MG63 (cell line): Measurements from ENCODE around the gene GORAB. TPM values are rescaled to one million over a fixed set of nuclear protein-coding genes. Genes with fewer than 3 reads are reported as not detected.
A peak's percentile ranks its signal among the peaks of the same experiment; 100 is the strongest.

Source experiments
- DNase-seq: peaks from one replicate; pipeline ENCODE4 v3.0.0-alpha.2; 2020
- H3K27me3 ChIP-seq: fragments of 250-450 bp; sonication (Bioruptor Pico); 2 replicates; pipeline ENCODE4 v1.5.1; 2020; ENCODE audit warnings: mild to moderate bottlenecking, moderate library complexity
- H3K36me3 ChIP-seq: fragments of 250-450 bp; sonication (Bioruptor Pico); 2 replicates; pipeline ENCODE4 v1.5.1; 2020; ENCODE audit warnings: mild to moderate bottlenecking, moderate library complexity
- H3K4me3 ChIP-seq: fragments of 250-450 bp; sonication (Bioruptor Pico); 2 replicates; pipeline ENCODE4 v1.5.1; 2020; ENCODE audit warnings: mild to moderate bottlenecking, moderate library complexity
- H3K9me3 ChIP-seq: fragments of 250-450 bp; sonication (Bioruptor Pico); 2 replicates; pipeline ENCODE4 v1.5.1; 2020; ENCODE audit warnings: mild to moderate bottlenecking, moderate library complexity
- total RNA-seq: library from RNA; depleted of rRNA; stranded (reverse); fragments of >200 nt; shearing (Covaris generic); gene quantifications from 2 replicates; pipeline ENCODE4 v1.2.3, GENCODE V29; 2014; ENCODE audit warnings: low replicate concordance

Gene GORAB
- total RNA-seq, 1 experiment from 2014 or later = 5.0 TPM

DNA sequence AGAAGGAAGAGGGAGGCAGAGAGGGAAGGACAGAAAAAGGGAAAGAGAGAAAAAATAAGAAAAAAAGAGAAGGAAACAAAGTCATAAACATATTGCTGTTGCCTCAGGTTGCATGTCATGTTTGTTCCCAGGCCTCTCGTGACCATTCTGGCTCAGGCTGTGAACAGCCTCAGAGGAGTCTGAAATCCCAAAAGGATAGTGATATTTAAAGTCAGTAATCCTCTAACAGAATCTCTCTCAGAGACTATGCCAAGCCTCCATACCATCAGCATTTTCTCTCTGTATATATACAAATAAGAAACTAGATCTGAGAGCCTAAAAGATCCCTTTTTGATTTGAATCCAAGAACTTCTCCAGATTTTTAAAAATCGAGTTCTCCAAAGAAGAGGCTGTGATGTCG is 35.2 kb downstream of the GORAB start:
- H3K4me3 ChIP-seq = no peak overlapping the region
- peaks cover 3% of the 10 kb centered on the region for H3K9me3 ChIP-seq
- H3K36me3 ChIP-seq = no peaks in the 10 kb centered on the region
- no peaks in the 10 kb centered on the region for H3K27me3 ChIP-seq
- no peak for DNase-seq

DNA sequence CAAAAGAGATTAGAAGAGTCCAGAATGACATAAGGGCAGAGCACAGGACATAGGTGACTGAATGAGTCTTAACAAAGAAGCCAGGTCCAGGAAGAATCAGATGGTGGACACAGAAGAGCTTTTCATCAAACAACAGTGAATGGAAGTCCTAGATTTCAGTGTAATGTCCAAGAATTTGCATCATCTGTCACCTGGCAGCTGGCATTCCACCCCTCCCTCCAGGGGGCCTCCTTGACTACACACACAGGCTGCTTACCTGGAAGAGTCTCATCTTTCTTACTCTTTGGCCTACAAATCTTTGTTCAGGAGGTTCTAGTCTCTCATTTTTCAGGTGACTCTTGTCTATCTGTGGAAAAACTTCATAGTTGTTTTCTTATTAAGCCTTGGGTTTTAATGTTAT is 36.2 kb downstream of the GORAB start:
- Histone ChIP-seq H3K36me3 (no peaks in the 10 kb centered on the region), H3K27me3 (no peaks in the 10 kb centered on the region), H3K9me3 (peaks cover 3% of the 10 kb centered on the region), H3K4me3 (no peak overlapping the region)
- DNase-seq = no peak

DNA sequence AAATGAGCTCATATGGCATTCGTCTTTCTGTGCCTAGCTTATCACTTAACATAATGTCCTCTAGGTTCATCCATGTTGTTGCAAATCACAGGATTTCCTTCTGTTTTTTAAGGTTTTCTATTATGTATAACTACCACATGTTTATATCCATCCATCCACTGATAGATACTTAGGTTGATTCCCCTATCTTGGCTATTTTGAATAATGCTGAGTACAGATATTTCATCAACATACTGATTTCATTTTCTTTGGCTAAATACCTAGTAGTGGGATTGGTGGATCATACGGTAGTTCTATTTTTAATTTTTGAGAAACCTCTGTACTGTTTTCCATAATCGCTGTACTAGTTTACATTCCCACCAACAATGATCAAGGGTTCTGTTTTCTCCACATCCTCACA is 45.0 kb downstream of the GORAB start:
- Histone ChIP-seq H3K27me3 (no peaks in the 10 kb centered on the region), H3K36me3 (no peaks in the 10 kb centered on the region), H3K4me3 (no peak overlapping the region), H3K9me3 (no peaks in the 10 kb centered on the region; the same call in 1 of the 2 replicates)
- no peak for DNase-seq

DNA sequence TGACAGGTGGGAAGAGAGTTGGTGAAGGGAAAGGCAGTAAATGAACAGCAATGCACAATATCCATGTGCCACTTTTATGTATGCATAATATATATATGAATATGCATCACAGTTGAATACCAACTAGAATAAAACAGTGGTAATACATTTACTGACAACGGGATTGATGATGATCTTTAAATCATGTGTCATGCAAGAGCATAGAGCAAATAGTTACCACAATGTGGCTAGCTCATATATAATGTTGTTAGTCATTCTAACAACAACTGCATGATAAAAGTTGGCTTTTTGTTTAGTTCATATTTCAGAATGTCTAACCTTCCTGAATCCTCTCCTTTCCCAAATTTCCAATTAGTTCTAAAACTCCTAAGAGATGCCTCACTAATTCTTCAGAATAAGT is 46.4 kb downstream of the GORAB start:
- no peaks in the 10 kb centered on the region for H3K9me3 ChIP-seq
- no peaks in the 10 kb centered on the region for H3K36me3 ChIP-seq
- H3K27me3 ChIP-seq = no peaks in the 10 kb centered on the region
- no peak for DNase-seq
- no peak overlapping the region for H3K4me3 ChIP-seq

DNA sequence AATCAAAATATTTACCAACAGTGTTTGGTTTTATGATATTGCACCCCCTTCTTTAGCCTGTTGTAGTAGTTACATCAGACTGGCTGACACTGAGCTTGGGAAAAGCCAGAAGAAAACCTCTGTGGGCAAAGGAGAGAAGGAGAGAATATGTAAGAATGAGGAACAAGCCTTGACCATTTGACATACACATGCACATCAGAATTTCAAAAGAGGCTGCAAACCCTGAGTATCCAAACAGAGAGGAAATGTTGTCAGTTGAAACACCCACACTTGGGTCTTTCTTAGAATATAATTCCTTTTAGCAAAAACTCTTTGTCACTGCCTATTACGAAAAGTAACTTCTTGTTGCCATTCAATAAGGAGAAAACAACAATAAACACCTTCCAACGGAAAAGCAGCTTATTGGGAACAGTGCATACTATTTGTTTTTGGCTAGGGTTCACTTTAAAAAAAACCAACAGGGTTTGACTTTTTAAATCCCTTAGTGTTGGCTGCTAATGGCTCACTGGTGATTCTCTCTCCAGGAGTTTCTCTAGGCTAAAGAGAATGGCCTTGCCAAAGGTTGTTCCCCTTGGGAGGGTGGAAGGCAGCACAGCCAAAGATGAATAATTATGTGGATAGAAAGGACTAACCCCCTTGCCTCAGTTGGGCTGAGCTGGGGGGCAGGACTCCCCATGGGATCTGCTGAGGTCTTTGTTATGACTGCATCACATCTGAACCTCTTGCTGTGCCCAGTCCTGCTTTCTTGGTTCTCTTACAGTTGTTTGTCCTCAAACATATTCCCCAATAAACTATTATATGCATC is 48.9 kb downstream of the GORAB start:
- no peak for DNase-seq
- Histone ChIP-seq H3K9me3 (no peaks in the 10 kb centered on the region), H3K36me3 (no peaks in the 10 kb centered on the region), H3K4me3 (no peak overlapping the region), H3K27me3 (0 out of 2 replicates have a peak, but pooled peaks cover 2% of the 10 kb centered on the region)

DNA sequence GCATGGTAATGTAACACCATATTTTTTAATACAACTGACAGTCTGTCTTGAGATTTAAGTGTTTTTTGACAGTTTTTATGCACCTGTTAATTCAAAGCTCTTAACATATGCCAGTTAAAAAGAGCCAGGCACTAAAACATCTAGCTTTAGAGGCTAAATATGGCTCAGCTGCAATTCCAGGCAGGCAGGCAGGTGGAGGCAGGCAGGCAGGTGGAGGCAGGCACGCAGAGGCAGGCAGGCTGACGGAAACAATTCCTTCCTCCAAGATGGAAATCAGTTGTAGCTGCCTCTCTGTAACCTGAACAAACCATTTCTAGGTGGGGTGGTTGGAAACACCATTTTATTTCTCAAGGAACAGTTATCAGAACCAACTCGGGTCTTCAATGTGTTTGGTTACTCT is 51.2 kb downstream of the GORAB start:
- Histone ChIP-seq H3K4me3 (no peak overlapping the region), H3K36me3 (no peaks in the 10 kb centered on the region), H3K9me3 (no peaks in the 10 kb centered on the region), H3K27me3 (0 out of 2 replicates have a peak, but pooled peaks cover 2% of the 10 kb centered on the region)
- DNase-seq = no peak

DNA sequence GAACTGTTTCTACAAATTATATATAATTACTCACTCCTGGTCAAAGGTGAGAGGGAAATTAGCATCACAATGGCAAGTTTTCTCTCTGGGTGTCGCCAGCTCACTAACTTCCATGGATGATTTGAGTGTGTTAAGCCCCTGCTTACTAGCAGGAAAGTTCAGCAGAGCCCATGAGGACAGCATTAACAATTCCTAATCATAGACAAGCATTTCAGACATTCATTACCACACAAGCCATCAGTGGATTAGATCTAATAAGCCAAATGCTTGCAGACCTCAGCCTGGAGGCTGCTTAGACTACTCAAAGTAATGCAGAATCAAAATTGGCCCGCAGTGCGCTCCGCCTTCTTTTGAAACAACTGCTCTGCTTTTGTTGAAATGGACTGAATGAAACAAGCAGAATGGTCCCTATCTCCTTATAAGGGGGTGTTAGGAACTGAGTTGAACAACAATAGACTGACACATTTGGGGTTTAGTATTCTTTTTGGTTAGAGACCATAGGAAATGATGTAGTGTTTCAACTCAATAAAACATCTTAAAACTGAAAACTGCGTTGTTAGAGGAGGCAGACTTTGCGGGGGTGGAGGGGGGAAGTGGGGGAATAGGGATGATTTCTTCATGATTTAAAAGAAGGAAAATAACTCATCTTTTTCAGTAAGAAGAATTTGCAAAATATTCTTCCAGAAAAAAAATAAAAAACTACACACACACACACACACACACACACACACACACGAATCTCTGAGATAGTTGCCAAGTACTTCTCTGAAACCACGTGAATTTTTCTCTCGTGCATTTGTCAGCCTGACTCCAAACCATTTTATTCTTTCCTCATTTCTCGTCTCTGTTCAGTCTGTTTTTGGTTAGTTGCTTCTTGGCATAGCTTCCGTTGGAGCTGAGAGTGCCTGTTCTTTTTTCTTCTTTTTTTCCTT is 54.6 kb downstream of the GORAB start:
- DNase-seq = no peak
- H3K4me3 ChIP-seq = peak overlapping the region; percentile 8; the same call in 1 of the 2 replicates

DNA sequence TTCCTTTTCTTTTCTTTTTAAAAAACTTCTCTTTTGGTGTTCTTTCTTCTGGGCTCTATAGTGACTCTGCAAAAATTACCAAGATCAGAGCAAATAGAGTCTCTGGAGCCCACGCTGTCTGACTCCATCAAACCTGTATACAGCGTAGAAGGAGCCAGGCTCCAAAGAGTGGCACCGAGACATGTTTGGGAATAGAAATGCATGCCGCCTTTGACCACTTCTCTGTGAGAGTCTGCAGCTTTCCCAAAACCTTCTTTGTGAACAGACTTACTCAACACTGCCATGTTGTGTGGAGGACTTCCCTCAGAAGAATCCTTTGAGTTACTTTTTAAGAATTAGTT is 55.3 kb downstream of the GORAB start:
- Histone ChIP-seq H3K9me3 (no peaks in the 10 kb centered on the region), H3K4me3 (peak overlapping the region; percentile 8; the same call in 1 of the 2 replicates), H3K27me3 (0 out of 2 replicates have a peak, but pooled peaks cover 2% of the 10 kb centered on the region), H3K36me3 (no peaks in the 10 kb centered on the region)
- DNase-seq = no peak

More for the DNA sequence above, 54.6 kb downstream of the GORAB start:
- 0 out of 2 replicates have a peak, but pooled peaks cover 2% of the 10 kb centered on the region for H3K27me3 ChIP-seq
- no peaks in the 10 kb centered on the region for H3K9me3 ChIP-seq
- H3K36me3 ChIP-seq = no peaks in the 10 kb centered on the region

DNA sequence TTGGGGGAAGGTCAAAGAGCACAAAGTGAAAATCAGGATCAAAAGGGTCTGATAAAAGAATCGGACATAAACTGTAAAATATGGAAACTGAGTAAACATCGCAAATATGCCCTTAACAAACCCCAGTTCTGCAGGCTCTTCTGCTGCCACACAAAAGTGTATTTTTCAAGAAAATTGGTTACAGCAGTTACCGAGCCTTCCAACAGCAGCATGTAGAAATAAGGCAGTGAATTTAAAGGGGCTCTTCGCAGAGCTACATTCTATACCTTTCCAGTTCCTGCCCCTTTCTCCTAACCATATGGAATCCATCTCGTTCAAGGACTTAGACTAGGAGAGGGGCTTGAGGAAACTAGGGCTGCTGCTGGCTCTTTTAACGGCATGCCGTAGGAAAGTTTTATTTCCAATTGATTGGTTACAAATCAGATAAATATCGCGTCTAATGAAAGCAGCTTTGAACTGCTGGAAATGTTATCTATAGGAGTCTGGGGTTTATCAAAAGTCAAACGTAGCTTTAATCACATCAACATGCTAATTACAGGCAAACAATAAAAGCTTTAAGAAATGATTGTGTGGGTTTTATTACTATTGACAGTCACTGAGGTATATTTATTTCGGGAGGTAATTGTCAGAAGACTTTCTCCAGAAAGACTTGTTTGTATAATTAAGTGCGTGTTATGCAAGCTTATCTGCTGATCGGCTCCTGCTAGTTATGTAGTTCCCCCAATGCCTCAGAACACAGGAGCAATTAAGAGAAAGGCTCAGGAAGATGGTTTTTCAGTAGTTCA is 59.1 kb downstream of the GORAB start:
- no peaks in the 10 kb centered on the region for H3K36me3 ChIP-seq
- H3K9me3 ChIP-seq = peaks cover 3% of the 10 kb centered on the region; the same call in 1 of the 2 replicates
- no peak for DNase-seq
- peak overlapping the region; percentile 11 for H3K4me3 ChIP-seq
- H3K27me3 ChIP-seq = no peaks in the 10 kb centered on the region

DNA sequence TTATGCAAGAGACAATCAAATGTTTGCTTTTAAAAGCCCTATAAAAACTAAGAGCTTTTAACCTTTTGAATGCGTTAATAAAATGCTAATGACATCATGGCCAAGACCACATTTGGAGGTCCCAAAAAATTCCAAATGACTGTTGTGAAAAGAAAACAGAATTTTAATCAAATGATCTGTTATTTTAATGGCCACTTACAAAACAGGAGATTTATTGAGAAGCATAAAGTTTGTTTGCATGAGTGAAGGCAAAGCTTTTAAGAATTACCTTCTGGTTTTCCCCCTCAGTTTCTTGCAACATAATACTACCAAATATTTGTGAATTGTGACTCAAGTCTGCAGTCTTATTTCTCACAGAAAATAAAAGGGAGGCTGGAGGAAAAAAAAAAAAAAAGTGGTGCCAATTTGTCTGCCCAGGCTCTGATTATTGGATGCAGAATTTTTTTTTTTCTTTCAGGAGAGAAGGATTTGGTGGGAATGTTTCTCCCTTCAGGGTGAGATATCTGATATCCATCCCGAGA is 60.7 kb downstream of the GORAB start:
- Histone ChIP-seq H3K27me3 (no peaks in the 10 kb centered on the region), H3K9me3 (peaks cover 7% of the 10 kb centered on the region), H3K36me3 (no peaks in the 10 kb centered on the region), H3K4me3 (no peak overlapping the region)
- no peak for DNase-seq

DNA sequence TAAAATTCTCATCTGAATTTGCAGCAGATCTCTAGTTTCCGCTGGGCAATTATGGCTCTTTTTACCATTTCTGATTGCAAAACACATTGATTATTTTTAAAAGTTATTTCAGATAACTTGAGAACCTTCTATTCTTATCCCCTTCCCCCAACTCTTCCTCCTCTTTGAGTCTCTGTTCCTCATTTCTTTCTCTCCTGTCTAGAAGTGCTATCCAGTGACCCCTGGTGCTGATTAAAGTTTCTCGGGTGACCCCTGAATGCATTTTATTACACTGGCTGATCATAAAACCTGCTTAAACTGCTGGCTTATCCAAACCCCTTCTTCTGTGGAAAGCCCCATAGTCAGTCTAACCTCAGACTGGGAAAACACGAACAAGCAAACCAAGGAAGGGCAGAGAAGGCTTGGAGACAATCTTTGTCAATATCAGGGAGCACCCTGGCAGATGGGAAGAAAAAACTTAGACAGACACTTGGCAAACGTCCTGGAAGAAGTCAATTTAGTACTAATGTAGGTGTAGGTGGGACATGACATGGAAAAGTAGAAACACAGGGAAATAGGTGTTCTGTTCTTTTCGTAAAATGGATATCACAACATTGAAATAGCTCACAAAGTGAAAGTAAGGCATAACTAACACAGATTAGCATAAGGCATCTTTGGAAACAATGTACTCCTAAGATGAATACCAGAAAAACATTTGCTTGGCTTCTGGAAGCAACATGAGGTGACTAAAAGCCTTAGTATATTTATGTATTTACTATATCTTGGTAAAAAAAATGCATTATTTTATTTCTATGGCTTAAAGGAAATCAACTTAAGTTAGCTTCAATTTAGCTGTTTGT is 61.4 kb downstream of the GORAB start:
- Histone ChIP-seq H3K9me3 (peaks cover 7% of the 10 kb centered on the region), H3K27me3 (no peaks in the 10 kb centered on the region), H3K4me3 (peak overlapping the region; percentile 39), H3K36me3 (no peaks in the 10 kb centered on the region)
- DNase-seq = no peak

DNA sequence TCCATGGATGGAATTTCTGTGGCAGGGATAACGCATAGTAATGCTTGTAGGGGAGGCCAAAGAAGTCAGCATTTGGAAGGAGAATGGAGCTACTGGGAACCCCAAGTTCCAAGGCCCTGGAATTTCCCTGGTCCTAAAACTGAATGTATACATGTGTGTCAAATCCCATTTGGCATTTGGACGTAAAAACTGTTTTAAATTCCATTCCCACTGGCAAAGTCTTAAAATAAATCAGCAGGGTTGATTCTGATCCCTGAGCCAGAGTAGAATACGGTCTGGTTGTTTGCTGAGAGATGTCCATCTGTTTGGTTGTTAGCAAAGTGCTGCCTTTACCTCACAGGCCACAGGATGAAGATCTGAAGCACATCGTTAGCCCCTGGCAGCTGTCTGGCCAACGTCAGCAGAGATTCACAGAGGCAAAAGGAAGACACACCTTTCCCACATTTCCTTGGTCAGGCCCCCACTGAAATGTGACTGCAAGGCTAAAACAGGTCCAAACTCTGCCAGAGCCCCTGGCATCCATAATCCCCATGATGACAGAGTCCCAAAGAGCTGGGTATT is 62.2 kb downstream of the GORAB start:
- Histone ChIP-seq H3K9me3 (peaks cover 7% of the 10 kb centered on the region), H3K4me3 (no peak overlapping the region; the same call in 1 of the 2 replicates)
- no peak for DNase-seq

DNA sequence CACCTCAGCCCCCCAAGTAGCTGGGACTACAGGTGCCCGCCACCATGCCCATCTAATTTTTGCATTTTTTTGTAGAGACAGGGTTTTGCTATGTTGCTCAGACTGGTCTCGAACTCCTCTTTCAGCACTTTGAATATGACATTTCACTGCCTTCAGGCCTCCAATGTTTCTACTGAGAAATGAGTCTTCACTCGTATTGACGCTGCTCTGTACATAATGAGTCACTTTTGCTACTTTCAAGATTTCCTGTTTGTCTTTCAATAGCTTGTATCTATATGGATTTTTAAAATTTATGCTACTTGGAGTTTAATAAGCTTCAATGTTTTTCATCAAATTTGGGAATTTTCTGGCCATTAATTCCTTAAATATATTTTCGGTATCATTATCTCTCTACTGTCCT is 64.7 kb downstream of the GORAB start:
- DNase-seq = no peak

More for the DNA sequence above, 62.2 kb downstream of the GORAB start:
- no peaks in the 10 kb centered on the region for H3K27me3 ChIP-seq
- no peaks in the 10 kb centered on the region for H3K36me3 ChIP-seq

DNA sequence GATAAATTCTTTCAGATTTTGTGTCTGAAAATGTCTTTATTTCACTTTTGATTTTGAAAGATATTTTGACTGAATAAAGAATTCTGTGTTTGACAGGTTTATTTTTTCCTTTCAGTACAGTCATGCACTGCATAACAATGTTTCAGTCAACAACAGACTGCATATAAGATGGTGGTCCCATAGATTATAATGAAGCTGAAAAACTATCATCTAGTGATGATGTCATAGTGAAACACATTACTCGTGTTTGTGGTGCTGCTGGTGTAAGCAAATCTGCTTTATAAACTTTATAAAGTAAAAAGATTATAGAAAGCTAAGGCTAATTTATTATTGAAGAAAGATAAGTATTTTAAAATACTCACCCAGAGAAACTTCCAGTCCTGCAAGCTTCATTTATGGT is 66.7 kb downstream of the GORAB start:
- DNase-seq = no peak
- Histone ChIP-seq H3K36me3 (no peaks in the 10 kb centered on the region), H3K27me3 (no peaks in the 10 kb centered on the region), H3K9me3 (peaks cover 7% of the 10 kb centered on the region), H3K4me3 (no peak overlapping the region)

More for the DNA sequence above, 64.7 kb downstream of the GORAB start:
- Histone ChIP-seq H3K4me3 (no peak overlapping the region), H3K27me3 (no peaks in the 10 kb centered on the region), H3K36me3 (no peaks in the 10 kb centered on the region), H3K9me3 (peaks cover 7% of the 10 kb centered on the region)

DNA sequence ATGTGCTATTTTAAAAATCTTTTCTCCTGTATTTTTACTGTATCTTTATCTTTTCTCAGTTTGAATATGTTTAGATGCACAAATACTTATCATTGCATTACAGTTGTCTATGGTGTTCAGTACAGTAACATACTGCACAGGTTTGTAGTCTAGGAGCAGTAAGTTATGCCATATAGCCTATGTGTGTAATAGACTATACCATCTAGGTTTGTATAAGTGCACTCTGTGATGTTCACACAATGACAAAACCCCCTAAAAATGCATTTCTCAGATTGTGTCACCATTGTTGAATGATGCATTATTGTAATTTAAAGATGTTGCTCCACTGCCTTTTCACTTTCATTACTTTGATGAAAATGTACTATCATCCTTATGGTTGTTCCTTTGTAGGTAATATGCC is 67.1 kb downstream of the GORAB start:
- H3K27me3 ChIP-seq = no peaks in the 10 kb centered on the region
- no peak overlapping the region for H3K4me3 ChIP-seq
- peaks cover 7% of the 10 kb centered on the region for H3K9me3 ChIP-seq
- no peaks in the 10 kb centered on the region for H3K36me3 ChIP-seq
- DNase-seq = no peak
